Heart left ventricle (tissue), 13 donors: ENCODE data around the gene RAB20.

ENCODE experiments used
- POLR2A ChIP-seq, 2 donors: fragments of 450-650 bp; IDR thresholded peaks; one replicate each; pipeline ENCODE4 v1.6.1; 2017; ENCODE audit warnings: antibody characterized with exemption in 2 of 2, mild to moderate bottlenecking in 2 of 2, moderate library complexity in 2 of 2
- TF ChIP-seq, protein P1 (sequence below), 12 donors: fragments of 200-600 bp; sonication (generic) in 4 of 12; IDR thresholded peaks; one replicate each; pipeline versions ENCODE4 v1.5.0 to v1.8.0; 2018 to 2022; ENCODE audit warnings: antibody characterized with exemption in 12 of 12, mild to moderate bottlenecking in 5 of 12
- donor health status: ischemic (EF 13 %, LVEDD 7.1; RV severe dilation, severe dysfunction).
- donor health status: DM: no; HTN: yes; CAD: no.
- donor health status: DM: no; HTN: no; CAD: no.
- donor health status: ischemic (EF 25% LVEDD 6.9; RV normal size, moderate dysfunction).
- donor health status: ischemic (EF 25% LVEDD 5.7; RV mildly dilated, moderate dysfunction).
- donor health status: ischemic (EF 35%, LVEDD 5.7; RV mildly dilated, moderate dysfunction).
- donor health status: nonischemic (EF 11% LVEDD 7.7; RV severe dilation, severe dysfunction).
- donor health status: DM: yes; HTN: yes; CAD: no.
- donor health status: PGD.
- donor health status: ischemic (EF 29% LVEDD 5.4; RV normal size, mild dysfunction).
- donor health status: nonischemic (EF 23%, LVEDD 6.1; RV moderate dilation, normal function).

DNA sequence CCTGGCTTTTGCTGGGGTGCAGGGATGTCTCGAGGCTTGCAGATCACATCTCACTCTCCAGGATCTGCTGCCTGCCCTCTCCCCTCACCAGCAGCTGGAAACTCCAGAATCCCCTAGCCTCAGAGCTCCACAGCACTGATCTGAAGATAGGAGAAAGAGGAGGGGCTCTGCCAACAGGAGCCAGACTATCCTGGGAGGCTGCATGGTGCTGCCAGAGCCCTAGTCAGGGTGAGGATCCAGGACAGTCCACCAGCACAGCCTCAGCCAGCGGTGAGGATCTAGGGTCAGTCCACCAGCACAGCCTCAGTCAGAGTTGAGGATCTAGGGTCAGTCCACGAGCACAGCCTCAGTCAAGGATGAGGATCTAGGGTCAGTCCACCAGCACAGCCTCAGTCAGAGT lies 65.2 kb downstream of the RAB20 start:
- TF ChIP-seq, protein P1, sequence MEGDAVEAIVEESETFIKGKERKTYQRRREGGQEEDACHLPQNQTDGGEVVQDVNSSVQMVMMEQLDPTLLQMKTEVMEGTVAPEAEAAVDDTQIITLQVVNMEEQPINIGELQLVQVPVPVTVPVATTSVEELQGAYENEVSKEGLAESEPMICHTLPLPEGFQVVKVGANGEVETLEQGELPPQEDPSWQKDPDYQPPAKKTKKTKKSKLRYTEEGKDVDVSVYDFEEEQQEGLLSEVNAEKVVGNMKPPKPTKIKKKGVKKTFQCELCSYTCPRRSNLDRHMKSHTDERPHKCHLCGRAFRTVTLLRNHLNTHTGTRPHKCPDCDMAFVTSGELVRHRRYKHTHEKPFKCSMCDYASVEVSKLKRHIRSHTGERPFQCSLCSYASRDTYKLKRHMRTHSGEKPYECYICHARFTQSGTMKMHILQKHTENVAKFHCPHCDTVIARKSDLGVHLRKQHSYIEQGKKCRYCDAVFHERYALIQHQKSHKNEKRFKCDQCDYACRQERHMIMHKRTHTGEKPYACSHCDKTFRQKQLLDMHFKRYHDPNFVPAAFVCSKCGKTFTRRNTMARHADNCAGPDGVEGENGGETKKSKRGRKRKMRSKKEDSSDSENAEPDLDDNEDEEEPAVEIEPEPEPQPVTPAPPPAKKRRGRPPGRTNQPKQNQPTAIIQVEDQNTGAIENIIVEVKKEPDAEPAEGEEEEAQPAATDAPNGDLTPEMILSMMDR (IDR thresholded peaks at IDR 0.05) = no peak
- TF ChIP-seq POLR2A (IDR thresholded peaks at IDR 0.05) = no peak
